Tibial artery (tissue), 4 donors: Measurements from ENCODE around the gene PRDM1.
A peak's percentile ranks its signal among the peaks of the same experiment; 100 is the strongest.

Experiments
- DNase-seq, 2 donors: peaks; one replicate each; pipeline ENCODE4 v3.0.0-alpha.2; 2019
- H3K27ac ChIP-seq, 2 donors: fragments of 200-600 bp; sonication (generic) in 1 of 2; 1 replicate in 1 of 2; 2 replicates in 1 of 2; pipeline ENCODE4 v1.5.1; 2018 to 2019; ENCODE audit warnings: mild to moderate bottlenecking in 1 of 2
- H3K27me3 ChIP-seq, 2 donors: fragments of 200-600 bp; sonication (generic) in 1 of 2; one replicate each; pipeline versions ENCODE4 v1.5.1 to v1.6.0; 2016 to 2019
- H3K36me3 ChIP-seq, 3 donors: fragments of 200-600 bp; sonication (generic) in 2 of 3; one replicate each; pipeline ENCODE4 v1.5.1; 2016 to 2019; ENCODE audit warnings: mild to moderate bottlenecking in 2 of 3
- H3K4me1 ChIP-seq, 4 donors: fragments of 200-600 bp; sonication (generic) in 2 of 4; 1 replicate in 3 of 4; 2 replicates in 1 of 4; pipeline ENCODE4 v1.5.1; 2016 to 2019
- H3K4me3 ChIP-seq, 2 donors: fragments of 200-600 bp; sonication (generic) in 1 of 2; 1 replicate in 1 of 2; 2 replicates in 1 of 2; pipeline ENCODE4 v1.5.1; 2018 to 2019; ENCODE audit warnings: mild to moderate bottlenecking in 2 of 2
- H3K9me3 ChIP-seq, 3 donors: fragments of 200-600 bp; sonication (generic) in 1 of 3; one replicate each; pipeline ENCODE4 v1.5.1; 2016 to 2019
- CTCF ChIP-seq, 2 experiments: fragments of 200-600 bp in 1 of 2; fragments of 450-650 bp in 1 of 2; IDR thresholded peaks; one replicate each; pipeline ENCODE4 v1.5.1; 2017 to 2019; ENCODE audit warnings: antibody characterized with exemption in 2 of 2, mild to moderate bottlenecking in 1 of 2, moderate library complexity in 1 of 2
- intact Hi-C: fragments of 100-400 bp; cut with DNase I; formaldehyde crosslinking; loops from one replicate; pipeline ENCODE4 v1.15.0; 2023; ENCODE audit warnings: low total_unique reads

Gene PRDM1

GRCh38 chr6:106084106-106084988 lies 1.8 kb upstream of the PRDM1 start:
- Histone ChIP-seq H3K4me1 (peaks cover 0 to 26% (median 10%) of the 10 kb centered on the region in 4 donors), H3K27me3 (peaks cover 0 to 51% of the 10 kb centered on the region in 2 donors), H3K27ac (no peak overlapping the region), H3K36me3 (no peaks in the 10 kb centered on the region), H3K9me3 (no peaks in the 10 kb centered on the region), H3K4me3 (no peak overlapping the region)
- intact Hi-C loops, result no loop called here
- no peak for TF ChIP-seq CTCF (IDR thresholded peaks at IDR 0.05)
- no peak for DNase-seq

- Histone ChIP-seq H3K27ac (no peak overlapping the region), H3K4me1 (peaks cover 0 to 26% (median 10%) of the 10 kb centered on the region in 4 donors), H3K9me3 (no peaks in the 10 kb centered on the region), H3K27me3 (peaks cover 0 to 56% of the 10 kb centered on the region in 2 donors), H3K4me3 (no peak overlapping the region), H3K36me3 (no peaks in the 10 kb centered on the region)
- intact Hi-C loops, result no loop called here
- no peak for DNase-seq
- TF ChIP-seq CTCF (IDR thresholded peaks at IDR 0.05), result no peak
These were observed 996 bp upstream of the PRDM1 start for GRCh38 chr6:106084989-106085691.

GRCh38 chr6:106085692-106085983 lies 498 bp upstream of the PRDM1 start:
- intact Hi-C loops, result no loop called here
- no peak overlapping the region for H3K27ac ChIP-seq
- H3K36me3 ChIP-seq, result no peaks in the 10 kb centered on the region
- no peaks in the 10 kb centered on the region for H3K9me3 ChIP-seq
- DNase-seq, result no peak
- no peak for TF ChIP-seq CTCF (IDR thresholded peaks at IDR 0.05)
- H3K4me3 ChIP-seq, result peak overlapping the region; percentile 35 to 45
- peaks cover 0 to 55% of the 10 kb centered on the region in 2 donors for H3K27me3 ChIP-seq
- peaks cover 0 to 26% (median 10%) of the 10 kb centered on the region in 4 donors for H3K4me1 ChIP-seq

GRCh38 chr6:106086814-106087175 lies 659 bp downstream of the PRDM1 start:
- intact Hi-C loops, result no loop called here
- no peaks in the 10 kb centered on the region for H3K36me3 ChIP-seq
- no peak overlapping the region for H3K27ac ChIP-seq
- no peak for DNase-seq
- H3K4me1 ChIP-seq, result peaks cover 0 to 26% (median 10%) of the 10 kb centered on the region in 4 donors
- peaks cover 0 to 56% of the 10 kb centered on the region in 2 donors for H3K27me3 ChIP-seq
- H3K9me3 ChIP-seq, result no peaks in the 10 kb centered on the region
- no peak for TF ChIP-seq CTCF (IDR thresholded peaks at IDR 0.05)
- peak overlapping the region; percentile 35 to 45 for H3K4me3 ChIP-seq

GRCh38 chr6:106087548-106088325 lies 1.6 kb downstream of the PRDM1 start:
- peaks cover 0 to 26% (median 10%) of the 10 kb centered on the region in 4 donors for H3K4me1 ChIP-seq
- H3K27ac ChIP-seq, result no peak overlapping the region
- no peaks in the 10 kb centered on the region for H3K9me3 ChIP-seq
- no peak for TF ChIP-seq CTCF (IDR thresholded peaks at IDR 0.05)
- peak in 1 of 2 donors; percentile 55 for DNase-seq
- H3K27me3 ChIP-seq, result peaks cover 0 to 54% of the 10 kb centered on the region in 2 donors
- intact Hi-C loops, result no loop called here
- H3K4me3 ChIP-seq, result peak overlapping the region; percentile 35 to 45
- no peaks in the 10 kb centered on the region for H3K36me3 ChIP-seq
